Urothelium cell line (cell line): Measurements from ENCODE around the gene ST6GALNAC4.
A peak's percentile ranks its signal among the peaks of the same experiment; 100 is the strongest.

Source experiments
- DNase-seq: peaks from one replicate; pipeline ENCODE4 v3.0.0; 2011; ENCODE audit warnings: low spot score, mixed read lengths
- FAIRE-seq: peaks from 2 replicates; lab custom pipeline; 2011; peaks lifted over from hg19 to GRCh38; lab: Jason Lieb, UNC

ST6GALNAC4 gene

GRCh38 chr9:127931092-127931881 lies 14.4 kb upstream of the ST6GALNAC4 start:
- FAIRE-seq, result peak; percentile 40
- DNase-seq, result peak; percentile 50

GRCh38 chr9:127930231-127931091 lies 13.6 kb upstream of the ST6GALNAC4 start, which contains the start of gene PIP5KL1:
TSS of gene PIP5KL1 (minus strand) at chr9:127930777. CDS start at chr9:127930752, 25 bp downstream.
- FAIRE-seq, result no peak
- DNase-seq, result peak; percentile 87

GRCh38 chr9:127929625-127929979 lies 12.8 kb upstream of the ST6GALNAC4 start:
- FAIRE-seq (no peak), DNase-seq (no peak)

- DNase-seq (no peak), FAIRE-seq (no peak)
Measured at GRCh38 chr9:127928676-127929624, 12.1 kb upstream of the ST6GALNAC4 start.

GRCh38 chr9:127927988-127928675 lies 11.3 kb upstream of the ST6GALNAC4 start:
- FAIRE-seq (no peak), DNase-seq (no peak)

- DNase-seq (no peak), FAIRE-seq (no peak)
Measured at GRCh38 chr9:127927201-127927987, 10.6 kb upstream of the ST6GALNAC4 start.

- FAIRE-seq (no peak), DNase-seq (no peak)
Measured at GRCh38 chr9:127926906-127927200, 10.0 kb upstream of the ST6GALNAC4 start.

GRCh38 chr9:127925959-127926905 lies 9.4 kb upstream of the ST6GALNAC4 start:
- FAIRE-seq (no peak), DNase-seq (no peak)

- no peak for DNase-seq
- FAIRE-seq, result no peak
Measured at GRCh38 chr9:127924736-127925444, 8.0 kb upstream of the ST6GALNAC4 start.

- FAIRE-seq (no peak), DNase-seq (peak; percentile 66)
Measured at GRCh38 chr9:127923771-127924170, 6.9 kb upstream of the ST6GALNAC4 start.

GRCh38 chr9:127923046-127923445 lies 6.2 kb upstream of the ST6GALNAC4 start:
- no peak for DNase-seq
- FAIRE-seq, result no peak

GRCh38 chr9:127921557-127922120 lies 4.8 kb upstream of the ST6GALNAC4 start:
- FAIRE-seq, result peak; percentile 62
- peak; percentile 74 for DNase-seq

GRCh38 chr9:127920794-127921193 lies 4.0 kb upstream of the ST6GALNAC4 start:
- FAIRE-seq (no peak), DNase-seq (no peak)

- DNase-seq (peak; percentile 92), FAIRE-seq (no peak)
Measured at GRCh38 chr9:127919253-127919815, 2.5 kb upstream of the ST6GALNAC4 start.

- no peak for FAIRE-seq
Measured at GRCh38 chr9:127918183-127919107, 1.6 kb upstream of the ST6GALNAC4 start.

GRCh38 chr9:127917603-127918002 lies 762 bp upstream of the ST6GALNAC4 start:
- no peak for FAIRE-seq

More at GRCh38 chr9:127918183-127919107, 1.6 kb upstream of the ST6GALNAC4 start:
- no peak for DNase-seq

More at GRCh38 chr9:127917603-127918002, 762 bp upstream of the ST6GALNAC4 start:
- no peak for DNase-seq
